ENCODE data around the gene KANK2. TPM values are rescaled to one million over a fixed set of nuclear protein-coding genes. Genes with fewer than 3 reads are reported as not detected.

Gene KANK2
- total and polyA plus RNA-seq, 2 of the 8 experiments (the other 6 are each of a cell fraction or from before 2014, with no cell fraction given): 25.2 to 42.3 TPM

- TF ChIP-seq HDAC6 (IDR thresholded peaks at IDR 0.05; ENCODE audit: low read depth, low read length): no peak
- TF ChIP-seq BACH1 (IDR thresholded peaks at IDR 0.05; ENCODE audit: low read length): no peak
- TF ChIP-seq BRCA1 (IDR thresholded peaks at IDR 0.05; ENCODE audit: low read depth, low read length): no peak
Observed at GRCh38 chr19:11187441-11187840, 9.9 kb downstream of the KANK2 start (continued).

All from H1 (cell line).